Chondrocyte (in vitro differentiated cells): ENCODE results near the gene RND2. TPM values are rescaled to one million over a fixed set of nuclear protein-coding genes. Genes with fewer than 3 reads are reported as not detected.

Experiments
- DNase-seq: peaks from one replicate; pipeline ENCODE4 v3.0.0; 2021; ENCODE audit warnings: mixed read lengths, low spot score
- H3K27ac Mint-ChIP-seq: one replicate; pipeline ENCODE4 v1.8.0; 2021; ENCODE audit warnings: mild to moderate bottlenecking, moderate library complexity, mixed read lengths; ENCODE audit not compliant: unreplicated experiment
- H3K27me3 Mint-ChIP-seq: 2 replicates; pipeline ENCODE4 v1.8.0; 2021; ENCODE audit warnings: low read depth, mixed read lengths
- H3K36me3 Mint-ChIP-seq: 2 replicates; pipeline ENCODE4 v1.8.0; 2021; ENCODE audit warnings: low read depth, mixed read lengths
- H3K4me1 Mint-ChIP-seq: 2 replicates; pipeline ENCODE4 v1.8.0; 2021; ENCODE audit warnings: low read depth, mild to moderate bottlenecking, mixed read lengths
- H3K4me3 Mint-ChIP-seq: one replicate; pipeline ENCODE4 v1.8.0; 2021; ENCODE audit warnings: mild to moderate bottlenecking, moderate library complexity, mixed read lengths; ENCODE audit not compliant: unreplicated experiment
- H3K9me3 Mint-ChIP-seq: 2 replicates; pipeline ENCODE4 v1.8.0; 2021; ENCODE audit warnings: low read depth, mixed read lengths
- total RNA-seq: library from RNA; stranded (reverse); gene quantifications from 3 replicates; pipeline ENCODE4 v1.2.1, GENCODE V29; 2021
- TF ChIP-seq, protein P1 (sequence below): fragments of 200-600 bp; sonication (generic); IDR thresholded peaks from 2 replicates; pipeline ENCODE4 v1.5.0; 2021; ENCODE audit warnings: antibody characterized with exemption, mild to moderate bottlenecking, moderate library complexity

Gene RND2
- total RNA-seq, 1 donor from 2014 or later, result 1.1 TPM

DNA sequence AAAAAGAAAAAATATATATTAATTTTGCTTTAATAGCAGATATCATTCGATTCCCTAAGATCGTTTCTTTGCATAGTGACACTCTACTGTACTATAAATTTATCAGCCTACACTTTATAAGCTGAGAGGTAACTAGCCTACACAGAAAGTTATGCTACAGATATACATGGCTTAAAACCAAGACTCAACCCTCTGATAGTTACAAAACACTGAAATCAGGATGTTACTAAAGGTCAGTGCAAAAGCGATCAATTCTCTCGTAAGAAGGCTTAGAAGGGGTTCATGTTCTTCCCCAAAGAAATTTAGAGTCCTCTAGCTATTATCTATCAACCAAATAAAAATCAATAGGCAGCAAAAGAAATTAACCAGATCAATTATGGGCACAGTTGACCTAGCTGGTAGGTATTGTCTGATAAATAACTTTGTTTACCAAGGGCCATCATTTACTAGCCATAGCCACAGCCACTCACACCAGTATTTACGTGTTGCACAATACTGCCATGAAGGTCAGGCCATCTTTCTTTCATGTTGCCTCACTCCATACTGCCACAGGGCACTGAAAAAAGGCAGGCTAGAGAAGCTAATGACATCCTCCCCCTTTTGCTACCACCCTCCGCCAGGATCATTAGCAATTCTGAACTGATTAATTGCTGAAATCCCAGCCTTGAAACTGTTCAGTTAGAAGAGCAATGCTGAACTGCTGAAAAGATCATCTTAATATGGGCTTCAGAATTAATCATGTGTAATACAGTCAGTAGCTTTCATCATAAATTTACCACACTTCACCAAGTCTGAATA, 43.7 kb downstream of the RND2 start:
- DNase-seq, result no peak
- Mint-ChIP-seq H3K27me3 (no peaks in the 10 kb centered on the region), H3K4me3 (no peak overlapping the region), H3K9me3 (no peaks in the 10 kb centered on the region), H3K36me3 (no peaks in the 10 kb centered on the region), H3K27ac (no peak overlapping the region), H3K4me1 (no peaks in the 10 kb centered on the region)
- TF ChIP-seq, protein P1, sequence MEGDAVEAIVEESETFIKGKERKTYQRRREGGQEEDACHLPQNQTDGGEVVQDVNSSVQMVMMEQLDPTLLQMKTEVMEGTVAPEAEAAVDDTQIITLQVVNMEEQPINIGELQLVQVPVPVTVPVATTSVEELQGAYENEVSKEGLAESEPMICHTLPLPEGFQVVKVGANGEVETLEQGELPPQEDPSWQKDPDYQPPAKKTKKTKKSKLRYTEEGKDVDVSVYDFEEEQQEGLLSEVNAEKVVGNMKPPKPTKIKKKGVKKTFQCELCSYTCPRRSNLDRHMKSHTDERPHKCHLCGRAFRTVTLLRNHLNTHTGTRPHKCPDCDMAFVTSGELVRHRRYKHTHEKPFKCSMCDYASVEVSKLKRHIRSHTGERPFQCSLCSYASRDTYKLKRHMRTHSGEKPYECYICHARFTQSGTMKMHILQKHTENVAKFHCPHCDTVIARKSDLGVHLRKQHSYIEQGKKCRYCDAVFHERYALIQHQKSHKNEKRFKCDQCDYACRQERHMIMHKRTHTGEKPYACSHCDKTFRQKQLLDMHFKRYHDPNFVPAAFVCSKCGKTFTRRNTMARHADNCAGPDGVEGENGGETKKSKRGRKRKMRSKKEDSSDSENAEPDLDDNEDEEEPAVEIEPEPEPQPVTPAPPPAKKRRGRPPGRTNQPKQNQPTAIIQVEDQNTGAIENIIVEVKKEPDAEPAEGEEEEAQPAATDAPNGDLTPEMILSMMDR, result no peak

GRCh38 chr17:43069368-43069898, 44.4 kb downstream of the RND2 start:
- no peak for DNase-seq
- H3K4me3 Mint-ChIP-seq, result no peak overlapping the region
- H3K9me3 Mint-ChIP-seq, result no peaks in the 10 kb centered on the region
- no peak overlapping the region for H3K27ac Mint-ChIP-seq
- H3K4me1 Mint-ChIP-seq, result no peaks in the 10 kb centered on the region
- no peaks in the 10 kb centered on the region for H3K27me3 Mint-ChIP-seq
- H3K36me3 Mint-ChIP-seq, result no peaks in the 10 kb centered on the region
- TF ChIP-seq, protein P1, result no peak

GRCh38 chr17:43070257-43070656, 45.2 kb downstream of the RND2 start:
- no peak for DNase-seq
- H3K9me3 Mint-ChIP-seq, result no peaks in the 10 kb centered on the region
- H3K27ac Mint-ChIP-seq, result no peak overlapping the region
- H3K4me1 Mint-ChIP-seq, result no peaks in the 10 kb centered on the region
- TF ChIP-seq, protein P1, result no peak
- no peak overlapping the region for H3K4me3 Mint-ChIP-seq
- H3K36me3 Mint-ChIP-seq, result no peaks in the 10 kb centered on the region
- no peaks in the 10 kb centered on the region for H3K27me3 Mint-ChIP-seq

DNA sequence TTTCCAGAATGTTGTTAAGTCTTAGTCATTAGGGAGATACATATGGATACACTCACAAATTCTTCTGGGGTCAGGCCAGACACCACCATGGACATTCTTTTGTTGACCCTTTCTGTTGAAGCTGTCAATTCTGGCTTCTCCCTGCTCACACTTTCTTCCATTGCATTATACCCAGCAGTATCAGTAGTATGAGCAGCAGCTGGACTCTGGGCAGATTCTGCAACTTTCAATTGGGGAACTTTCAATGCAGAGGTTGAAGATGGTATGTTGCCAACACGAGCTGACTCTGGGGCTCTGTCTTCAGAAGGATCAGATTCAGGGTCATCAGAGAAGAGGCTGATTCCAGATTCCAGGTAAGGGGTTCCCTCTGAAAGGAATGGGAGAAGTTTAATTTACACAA, 45.8 kb downstream of the RND2 start:
- Mint-ChIP-seq H3K9me3 (no peaks in the 10 kb centered on the region), H3K36me3 (no peaks in the 10 kb centered on the region), H3K27ac (no peak overlapping the region), H3K4me3 (no peak overlapping the region), H3K4me1 (no peaks in the 10 kb centered on the region), H3K27me3 (no peaks in the 10 kb centered on the region)
- DNase-seq, result no peak
- TF ChIP-seq, protein P1, result no peak

DNA sequence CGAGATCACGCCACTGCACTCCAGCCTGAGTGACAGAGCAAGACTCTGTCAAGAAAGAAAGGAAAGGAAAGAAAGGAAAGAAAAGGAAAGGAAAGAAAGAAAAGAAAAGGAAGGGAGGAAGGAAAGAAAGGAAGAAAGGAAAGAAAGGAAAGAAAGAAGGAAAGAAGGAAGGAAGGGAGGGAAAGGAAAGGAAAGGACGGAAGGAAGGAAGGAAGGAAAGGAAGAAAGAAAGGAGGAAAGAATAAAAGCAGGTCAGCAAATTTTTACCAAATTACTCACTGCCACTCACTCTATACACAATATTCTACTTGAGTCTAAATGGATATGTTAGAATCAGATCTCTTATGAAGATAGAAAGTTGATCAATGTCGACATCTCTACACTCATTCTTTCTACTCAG, 49.8 kb downstream of the RND2 start:
- Mint-ChIP-seq H3K4me1 (no peaks in the 10 kb centered on the region), H3K27me3 (no peaks in the 10 kb centered on the region), H3K9me3 (no peaks in the 10 kb centered on the region), H3K4me3 (no peak overlapping the region), H3K27ac (no peak overlapping the region), H3K36me3 (no peaks in the 10 kb centered on the region)
- TF ChIP-seq, protein P1, result no peak
- DNase-seq, result no peak
